SK-N-SH (cell line): ENCODE measurements around the gene TRIOBP. TPM values are rescaled to one million over a fixed set of nuclear protein-coding genes. Genes with fewer than 3 reads are reported as not detected.

Source experiments
- CTCF ChIA-PET: fragments of 300-600, 350-600 bp; formaldehyde crosslinking; extraction: SDS; loops from one replicate; lab custom pipeline; 2021; lab: Yijun Ruan, JAX
- POLR2A ChIA-PET: fragments of 350-600 bp; sonication (Branson Sonifier 250); formaldehyde crosslinking; extraction: SDS; loops from one replicate; lab custom pipeline; 2020; ENCODE audit warnings: antibody characterized with exemption, inconsistent platforms; lab: Yijun Ruan, JAX
- DNase-seq: peaks from one replicate; pipeline ENCODE4 v3.0.0; 2012
- H2AFZ ChIP-seq: fragments of 200-600 bp; sonication (generic); 2 replicates; pipeline ENCODE4 v1.8.1; 2016; ENCODE audit warnings: antibody characterized with exemption, mild to moderate bottlenecking, low read depth
- H3F3A ChIP-seq: fragments of 200-600 bp; sonication (generic); replicated peaks from 2 replicates; pipeline ENCODE3; 2016; ENCODE audit warnings: antibody characterized with exemption, mild to moderate bottlenecking; ENCODE audit not compliant: insufficient read depth
- H3K27ac ChIP-seq, 2 experiments: fragments of 200-500 bp in 1 of 2; fragments of 200-600 bp in 1 of 2; sonication (Bioruptor generic) in 1 of 2; sonication (generic), shearing (Covaris generic) in 1 of 2; 2 replicates each; pipeline versions ENCODE4 v1.5.1 to v1.6.1; 2014 to 2016; ENCODE audit warnings: low read depth in 2 of 2, inconsistent platforms in 1 of 2, low read length in 1 of 2, mild to moderate bottlenecking in 1 of 2, mixed read lengths in 1 of 2
- H3K27me3 ChIP-seq: fragments of 200-600 bp; sonication (generic), shearing (Covaris generic); 2 replicates; pipeline ENCODE4 v1.6.1; 2016; ENCODE audit warnings: mixed run types; ENCODE audit not compliant: insufficient read depth
- H3K36me3 ChIP-seq, 2 experiments: fragments of 200-500 bp in 1 of 2; fragments of 200-600 bp in 1 of 2; sonication (Bioruptor generic) in 1 of 2; sonication (generic) in 1 of 2; replicated peaks in 1 of 2; 2 replicates each; pipeline versions ENCODE3 to v1.5.1; 2014 to 2016; ENCODE audit warnings: low read length in 1 of 2, mild to moderate bottlenecking in 1 of 2; ENCODE audit not compliant: insufficient read depth in 2 of 2, control insufficient read depth in 1 of 2
- H3K4me1 ChIP-seq, 2 experiments: fragments of 200-500 bp in 1 of 2; fragments of 200-600 bp in 1 of 2; sonication (Bioruptor generic) in 1 of 2; sonication (generic), shearing (Covaris generic) in 1 of 2; 2 replicates each; pipeline versions ENCODE4 v1.5.1 to v1.6.1; 2014 to 2016; ENCODE audit warnings: low read depth in 1 of 2, low read length in 1 of 2, mixed run types in 1 of 2; ENCODE audit not compliant: insufficient read depth in 2 of 2, control insufficient read depth in 1 of 2
- H3K4me2 ChIP-seq: fragments of 200-600 bp; sonication (generic), shearing (Covaris generic); 2 replicates; pipeline ENCODE4 v1.6.1; 2017; ENCODE audit warnings: mixed run types
- H3K4me3 ChIP-seq, 2 experiments: fragments of 200-500 bp in 1 of 2; fragments of 200-600 bp in 1 of 2; sonication (Bioruptor generic) in 1 of 2; sonication (generic), shearing (Covaris generic) in 1 of 2; 2 replicates each; pipeline versions ENCODE4 v1.5.1 to v1.8.1; 2014 to 2016; ENCODE audit warnings: low read depth in 2 of 2, inconsistent platforms in 1 of 2, low read length in 1 of 2, mild to moderate bottlenecking in 1 of 2, mixed read lengths in 1 of 2, moderate library complexity in 1 of 2
- H3K79me2 ChIP-seq: fragments of 200-600 bp; sonication (generic); 2 replicates; pipeline ENCODE4 v1.8.1; 2017; ENCODE audit warnings: mild to moderate bottlenecking; ENCODE audit not compliant: insufficient read depth
- H3K9ac ChIP-seq: fragments of 200-600 bp; sonication (generic); 2 replicates; pipeline ENCODE4 v1.6.1; 2017; ENCODE audit warnings: mixed run types
- H3K9me2 ChIP-seq: fragments of 200-600 bp; sonication (generic); 2 replicates; pipeline ENCODE4 v1.6.1; 2017; ENCODE audit warnings: mixed run types
- H3K9me3 ChIP-seq: fragments of 200-600 bp; sonication (generic); 2 replicates; pipeline ENCODE4 v1.6.1; 2017; ENCODE audit warnings: mixed run types, mild to moderate bottlenecking, moderate library complexity
- H4K20me1 ChIP-seq: fragments of 200-600 bp; sonication (generic); 2 replicates; pipeline ENCODE4 v1.6.1; 2017; ENCODE audit warnings: mild to moderate bottlenecking, mixed run types; ENCODE audit not compliant: insufficient read depth
- CHD2 ChIP-seq: fragments of 150-350 bp; IDR thresholded peaks from 2 replicates; pipeline ENCODE4 v1.6.1; 2018; ENCODE audit warnings: low read length; ENCODE audit not compliant: partially characterized antibody
- ELF1 ChIP-seq: IDR thresholded peaks from 2 replicates; pipeline ENCODE4 v1.4.0; 2012
- EZH2phosphoT487 ChIP-seq: fragments of 200-600 bp; sonication (generic); IDR thresholded peaks from 2 replicates; pipeline ENCODE4 v1.6.1; 2017; ENCODE audit warnings: low read depth, mixed run types, mild to moderate bottlenecking, antibody characterized with exemption, moderate library complexity, borderline replicate concordance
- GABPA ChIP-seq: IDR thresholded peaks from 2 replicates; pipeline ENCODE4 v1.4.0; 2012; ENCODE audit warnings: low read depth, mild to moderate bottlenecking
- GATA2 ChIP-seq: sonication (generic); formaldehyde crosslinking; IDR thresholded peaks from 2 replicates; pipeline ENCODE4 v1.5.0; 2020; ENCODE audit warnings: mild to moderate bottlenecking, missing genetic modification reagents
- JUND ChIP-seq: IDR thresholded peaks from 2 replicates; pipeline ENCODE4 v1.4.0; 2012
- MXI1 ChIP-seq: IDR thresholded peaks from 2 replicates; pipeline ENCODE4 v1.6.1; 2012; ENCODE audit warnings: mild to moderate bottlenecking, low read depth, low read length, improper control_type of control experiment
- NRF1 ChIP-seq: IDR thresholded peaks from 2 replicates; pipeline ENCODE4 v1.6.1; 2012; ENCODE audit warnings: low read depth, mild to moderate bottlenecking, low read length
- POLR2AphosphoS5 ChIP-seq: IDR thresholded peaks from 2 replicates; pipeline ENCODE4 v1.6.1; 2012; ENCODE audit warnings: low read depth, low read length
- TAF1 ChIP-seq: IDR thresholded peaks from 2 replicates; pipeline ENCODE4 v1.6.1; 2012; ENCODE audit warnings: low read depth, mild to moderate bottlenecking, low read length, moderate library complexity, borderline replicate concordance
- TEAD4 ChIP-seq: IDR thresholded peaks from 2 replicates; pipeline ENCODE4 v1.4.0; 2012; ENCODE audit warnings: mild to moderate bottlenecking, borderline replicate concordance; ENCODE audit not compliant: insufficient read depth
- USF1 ChIP-seq: IDR thresholded peaks from 2 replicates; pipeline ENCODE4 v1.4.0; 2012; ENCODE audit warnings: low read depth, borderline replicate concordance
- USF2 ChIP-seq: fragments of 150-350 bp; IDR thresholded peaks from 2 replicates; pipeline ENCODE4 v1.6.1; 2017; ENCODE audit warnings: antibody characterized with exemption, low read length, low read depth, borderline replicate concordance
- YY1 ChIP-seq: IDR thresholded peaks from 2 replicates; pipeline ENCODE4 v1.4.0; 2012; ENCODE audit warnings: low read depth, mild to moderate bottlenecking
- WGBS: methylation state at CpG from one replicate; pipeline ENCODE4 v1.1.6; 2017; ENCODE audit warnings: low lambda C conversion rate; 5-methylcytosine and 5-hydroxymethylcytosine counted together
- polyA plus RNA-seq, 3 experiments: library from polyadenylated mRNA; depleted of rRNA; stranded (reverse); fragments of >200 nt; gene quantifications; 2 replicates each; pipeline ENCODE4 v1.2.3, GENCODE V29; 2012
- TF ChIP-seq, protein P1 (sequence below): fragments of 200-600 bp; sonication (generic); IDR thresholded peaks from 2 replicates; pipeline ENCODE4 v1.6.1; 2017; ENCODE audit warnings: antibody characterized with exemption, mild to moderate bottlenecking, moderate library complexity

TRIOBP gene
- polyA plus RNA-seq, 1 of the 3 experiments (the other 2 are of a cell fraction): 43.6 TPM

DNA sequence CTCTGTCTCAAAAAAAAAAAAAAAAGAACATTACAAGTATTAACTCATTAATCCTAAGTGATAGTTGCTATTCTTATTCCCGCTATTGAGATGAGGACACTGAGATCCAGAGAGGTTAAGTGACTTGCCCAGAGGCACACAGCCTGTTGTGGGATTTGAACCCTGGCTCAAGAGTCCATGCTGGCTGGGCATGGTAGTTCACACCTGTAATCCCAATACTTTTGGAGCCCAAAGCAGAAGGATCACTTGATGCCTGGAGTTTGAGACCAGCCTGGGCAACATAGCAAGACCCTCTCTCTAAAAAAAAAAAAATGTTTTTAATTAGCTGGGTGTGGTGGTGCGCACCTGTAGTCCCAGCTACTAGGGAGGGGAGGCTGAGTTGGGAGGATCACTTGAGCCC, 115.0 kb downstream of the TRIOBP start:
- Histone ChIP-seq H4K20me1 (no peaks in the 10 kb centered on the region; the same call in 1 of the 2 replicates), H3F3A (peaks cover 6% of the 10 kb centered on the region), H3K79me2 (peaks cover 6% of the 10 kb centered on the region; the same call in 1 of the 2 replicates), H3K9me2 (no peaks in the 10 kb centered on the region), H3K4me1 (peaks cover 0 to 10% of the 10 kb centered on the region in 2 experiments; a peak in 1 of 4 replicates), H3K4me3 (no peak overlapping the region), H3K9me3 (no peaks in the 10 kb centered on the region), H3K27ac (no peak overlapping the region), H3K4me2 (no peak overlapping the region), H3K36me3 (peaks cover 0 to 9% of the 10 kb centered on the region in 2 experiments), H2AFZ (no peak overlapping the region), H3K27me3 (no peaks in the 10 kb centered on the region), H3K9ac (no peak overlapping the region)
- DNase-seq: no peak
- ChIA-PET CTCF (interaction anchor here (14.0 kb wide), 1 partner anchor 48 kb away, joined by 182 read pairs; no protein-coding TSS in a partner anchor), POLR2A (no interaction called here)
- TF ChIP-seq CHD2 (no peak), YY1 (no peak), ELF1 (no peak), TEAD4 (no peak), USF1 (no peak), JUND (no peak), POLR2AphosphoS5 (no peak), GABPA (no peak), NRF1 (no peak), EZH2phosphoT487 (no peak), MXI1 (no peak), GATA2 (CRISPR knock-in tag) (no peak), USF2 (no peak), TAF1 (no peak)
- TF ChIP-seq, protein P1, sequence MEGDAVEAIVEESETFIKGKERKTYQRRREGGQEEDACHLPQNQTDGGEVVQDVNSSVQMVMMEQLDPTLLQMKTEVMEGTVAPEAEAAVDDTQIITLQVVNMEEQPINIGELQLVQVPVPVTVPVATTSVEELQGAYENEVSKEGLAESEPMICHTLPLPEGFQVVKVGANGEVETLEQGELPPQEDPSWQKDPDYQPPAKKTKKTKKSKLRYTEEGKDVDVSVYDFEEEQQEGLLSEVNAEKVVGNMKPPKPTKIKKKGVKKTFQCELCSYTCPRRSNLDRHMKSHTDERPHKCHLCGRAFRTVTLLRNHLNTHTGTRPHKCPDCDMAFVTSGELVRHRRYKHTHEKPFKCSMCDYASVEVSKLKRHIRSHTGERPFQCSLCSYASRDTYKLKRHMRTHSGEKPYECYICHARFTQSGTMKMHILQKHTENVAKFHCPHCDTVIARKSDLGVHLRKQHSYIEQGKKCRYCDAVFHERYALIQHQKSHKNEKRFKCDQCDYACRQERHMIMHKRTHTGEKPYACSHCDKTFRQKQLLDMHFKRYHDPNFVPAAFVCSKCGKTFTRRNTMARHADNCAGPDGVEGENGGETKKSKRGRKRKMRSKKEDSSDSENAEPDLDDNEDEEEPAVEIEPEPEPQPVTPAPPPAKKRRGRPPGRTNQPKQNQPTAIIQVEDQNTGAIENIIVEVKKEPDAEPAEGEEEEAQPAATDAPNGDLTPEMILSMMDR: no peak
- WGBS: 95% methylated on average over 2 of the region's 2 CpGs
